HFF-Myc (cell line): ENCODE results near the gene PTGER3.

Source experiments
- DNase-seq: peaks from one replicate; pipeline ENCODE4 v3.0.0-alpha.2; 2011; ENCODE audit warnings: low read depth; ENCODE audit errors: extremely low read depth
- H3K4me3 ChIP-seq: replicated peaks from 2 replicates; pipeline ENCODE4 v1.5.1; 2011; ENCODE audit warnings: low read depth, mild to moderate bottlenecking, control low read depth, low read length
- CTCF ChIP-seq: IDR thresholded peaks from 2 replicates; pipeline ENCODE4 v1.5.1; 2012; ENCODE audit warnings: mild to moderate bottlenecking, low read depth, low read length, control low read depth; ENCODE audit errors: missing control alignments

PTGER3 gene

GRCh38 chr1:71043065-71043464, 4.6 kb downstream of the PTGER3 start:
- TF ChIP-seq CTCF = no peak
- no peak overlapping the region for H3K4me3 ChIP-seq
- no peak for DNase-seq

GRCh38 chr1:71041806-71042205, 5.8 kb downstream of the PTGER3 start:
- no peak for DNase-seq
- no peak overlapping the region for H3K4me3 ChIP-seq
- no peak for TF ChIP-seq CTCF

- DNase-seq = no peak
- TF ChIP-seq CTCF = no peak
- H3K4me3 ChIP-seq = no peak overlapping the region
These were observed 7.9 kb downstream of the PTGER3 start for GRCh38 chr1:71039661-71040262.

- TF ChIP-seq CTCF = no peak
- no peak overlapping the region for H3K4me3 ChIP-seq
- no peak for DNase-seq
These were observed 8.7 kb downstream of the PTGER3 start for GRCh38 chr1:71038942-71039341.

GRCh38 chr1:71037829-71038620, 9.6 kb downstream of the PTGER3 start:
- TF ChIP-seq CTCF = no peak
- no peak overlapping the region for H3K4me3 ChIP-seq
- DNase-seq = no peak

GRCh38 chr1:71037066-71037465, 10.6 kb downstream of the PTGER3 start:
- H3K4me3 ChIP-seq = no peak overlapping the region
- no peak for TF ChIP-seq CTCF
- DNase-seq = no peak

- no peak overlapping the region for H3K4me3 ChIP-seq
- TF ChIP-seq CTCF = no peak
- no peak for DNase-seq
These were observed 14.5 kb downstream of the PTGER3 start for GRCh38 chr1:71033136-71033535.
